GM18951 (cell line): ENCODE results near the gene HS1BP3.

Experiments used
- POLR2A ChIP-seq: IDR thresholded peaks from 4 replicates; pipeline ENCODE4 v1.6.1; 2011; ENCODE audit warnings: mild to moderate bottlenecking; ENCODE audit not compliant: insufficient read length, insufficient read depth; ENCODE audit errors: extremely low read depth
- in situ Hi-C: fragments of 300-500 bp; cut with MboI; formaldehyde crosslinking; loops from one replicate; pipeline ENCODE4 v1.12.0; 2022; ENCODE audit warnings: low sequenced_read_pairs, mixed read lengths, inconsistent platforms; ENCODE audit not compliant: unreplicated experiment

The HS1BP3 gene

DNA sequence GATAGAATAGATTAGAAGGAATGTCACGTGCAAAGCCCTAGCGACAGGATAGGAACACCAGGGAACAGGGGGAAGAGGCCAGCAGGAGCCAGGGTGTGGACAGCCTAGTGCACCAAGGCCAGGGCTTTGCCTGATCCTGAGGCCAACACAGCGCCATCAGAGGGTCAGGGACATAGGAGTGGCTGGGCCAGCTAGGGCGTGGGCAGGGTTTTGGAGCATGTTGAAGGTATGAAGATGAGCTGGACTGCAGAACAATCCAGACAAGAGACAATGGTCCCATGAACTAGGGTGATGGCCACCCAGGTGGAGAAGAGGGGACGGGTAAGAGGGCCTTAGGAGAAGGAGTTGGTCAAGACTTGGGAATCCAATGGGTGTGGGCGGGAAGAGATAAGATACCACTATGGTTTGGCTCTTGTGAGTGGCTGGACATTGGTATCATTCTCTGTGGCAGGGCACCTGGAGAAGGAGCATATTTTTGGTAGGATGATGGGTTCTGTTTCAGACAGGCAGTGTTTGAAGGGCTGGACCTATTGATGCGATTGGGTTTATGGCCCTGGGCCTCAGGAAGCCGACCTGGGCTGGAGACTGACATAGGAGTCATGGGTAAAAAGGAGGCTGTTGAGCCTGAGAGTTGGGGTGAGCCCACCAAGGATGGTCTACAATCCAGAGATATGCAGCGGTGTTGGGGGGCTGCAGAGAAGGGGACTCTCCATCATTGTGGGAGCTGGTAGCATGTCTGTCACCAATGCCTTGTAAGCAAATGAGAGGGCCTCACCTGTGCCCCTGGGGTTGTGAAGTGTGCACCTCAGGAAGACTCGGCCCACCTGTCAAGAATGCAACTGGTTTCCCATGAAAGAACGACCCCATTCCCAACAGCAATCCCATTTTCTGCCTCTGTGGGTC, 2.0 kb upstream of the HS1BP3 start:
- in situ Hi-C loops, result no loop called here
- TF ChIP-seq POLR2A, result no peak

GRCh38 chr2:20652141-20652540, 1.2 kb upstream of the HS1BP3 start:
- TF ChIP-seq POLR2A, result no peak
- in situ Hi-C loops, result no loop called here

GRCh38 chr2:20651731-20652099, 817 bp upstream of the HS1BP3 start:
- no peak for TF ChIP-seq POLR2A
- in situ Hi-C loops, result no loop called here

DNA sequence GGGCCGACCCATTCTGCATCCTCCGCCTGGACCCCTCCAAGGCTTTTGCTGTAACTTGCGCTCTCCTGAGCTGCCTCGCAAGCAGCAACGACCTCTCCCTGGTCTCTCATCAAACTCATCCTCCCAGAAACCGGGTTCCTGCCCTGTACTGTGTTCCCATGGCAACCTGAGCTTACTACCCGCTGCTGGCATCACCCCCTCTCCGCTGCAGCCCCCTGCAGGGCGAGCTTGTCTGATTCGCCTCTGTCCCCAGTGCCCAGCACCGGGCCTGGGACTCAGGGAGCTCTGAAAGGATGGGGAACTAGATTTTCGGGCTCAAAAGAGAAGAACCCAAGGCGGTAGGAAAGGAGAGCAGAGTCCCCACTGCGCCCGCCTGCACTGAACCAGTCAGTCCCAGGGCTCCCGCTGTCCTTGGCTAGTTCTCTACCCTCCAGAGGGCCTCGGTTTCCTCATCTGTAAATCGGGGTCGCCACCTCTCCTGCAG, 463 bp downstream of the HS1BP3 start:
- in situ Hi-C loops, result no loop called here
- no peak for TF ChIP-seq POLR2A

- in situ Hi-C loops, result no loop called here
- TF ChIP-seq POLR2A, result no peak
These were observed 922 bp downstream of the HS1BP3 start for GRCh38 chr2:20649976-20650375.

- in situ Hi-C loops, result no loop called here
- no peak for TF ChIP-seq POLR2A
These were observed 1.3 kb downstream of the HS1BP3 start for GRCh38 chr2:20649576-20649975.

GRCh38 chr2:20648831-20649230, 2.1 kb downstream of the HS1BP3 start:
- in situ Hi-C loops, result no loop called here
- TF ChIP-seq POLR2A, result no peak

- TF ChIP-seq POLR2A, result no peak
- in situ Hi-C loops, result no loop called here
These were observed 2.7 kb downstream of the HS1BP3 start for GRCh38 chr2:20648206-20648605.

GRCh38 chr2:20647738-20648137, 3.2 kb downstream of the HS1BP3 start:
- TF ChIP-seq POLR2A, result no peak
- in situ Hi-C loops, result no loop called here

- no peak for TF ChIP-seq POLR2A
- in situ Hi-C loops, result no loop called here
These were observed 3.7 kb downstream of the HS1BP3 start for GRCh38 chr2:20647211-20647610.

GRCh38 chr2:20646446-20646845, 4.5 kb downstream of the HS1BP3 start:
- no peak for TF ChIP-seq POLR2A
- in situ Hi-C loops, result no loop called here

DNA sequence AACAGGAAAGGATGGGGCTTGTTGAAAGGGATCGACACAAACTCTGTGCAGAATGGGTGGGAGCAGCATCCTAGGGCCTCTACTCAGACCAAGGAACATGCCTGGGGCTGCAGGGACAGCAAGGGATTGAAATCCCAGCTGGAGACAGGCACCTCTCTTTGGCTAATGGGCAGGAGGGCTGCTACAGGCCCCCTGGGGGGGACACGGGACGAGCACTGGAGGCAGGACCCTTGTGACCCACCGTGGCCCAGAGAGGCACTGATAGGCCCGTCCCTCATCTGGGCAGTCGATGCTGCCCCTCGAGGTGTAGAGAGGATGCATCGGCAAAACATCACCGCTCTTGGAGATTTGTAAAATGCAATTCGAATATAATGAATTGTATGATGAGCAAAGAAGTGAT, 5.1 kb downstream of the HS1BP3 start:
- no peak for TF ChIP-seq POLR2A
- in situ Hi-C loops, result no loop called here

DNA sequence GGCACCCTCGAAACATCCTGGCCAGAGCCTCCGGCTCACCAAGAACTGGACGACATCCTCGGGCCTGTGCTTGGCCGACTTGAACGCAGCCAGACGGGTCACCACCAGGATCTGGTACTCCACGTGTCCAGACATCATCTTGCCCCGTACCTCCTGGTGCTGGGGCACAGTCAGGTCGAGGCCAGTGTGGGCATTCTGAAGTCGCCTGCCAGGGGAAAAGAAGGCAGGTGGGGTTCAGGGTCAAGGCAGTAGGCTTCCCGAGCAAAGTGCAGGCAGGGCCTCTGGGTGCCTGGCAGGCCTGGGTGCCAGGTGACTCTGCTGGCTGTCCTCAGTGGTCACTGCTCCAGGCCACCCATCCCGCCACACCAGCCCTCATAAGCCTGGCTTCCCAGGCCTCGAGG, 5.6 kb downstream of the HS1BP3 start:
- TF ChIP-seq POLR2A, result no peak
- in situ Hi-C loops, result no loop called here

DNA sequence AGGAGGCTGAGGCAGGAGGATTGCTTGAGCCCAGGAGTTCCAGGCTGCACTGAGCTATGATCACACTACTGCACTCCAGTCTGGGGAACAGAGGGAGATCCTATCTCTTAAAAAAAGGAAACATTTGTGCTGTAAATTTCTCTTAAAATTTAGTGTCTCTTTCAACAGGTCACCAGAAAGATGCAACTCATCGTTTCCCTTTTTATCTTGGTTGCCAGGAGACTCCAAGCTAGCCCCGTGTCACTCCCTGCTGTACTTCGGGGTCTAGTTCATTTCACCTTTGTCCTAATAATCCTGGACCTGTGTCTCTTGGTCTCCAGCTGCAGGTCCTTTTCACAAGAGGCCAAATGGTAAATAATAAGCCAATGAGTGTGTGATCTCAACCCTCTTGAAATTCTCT, 7.1 kb downstream of the HS1BP3 start:
- in situ Hi-C loops, result loop anchor here (5.0 kb wide), 1 partner anchor 202 kb away; no protein-coding TSS in a partner anchor
- TF ChIP-seq POLR2A, result no peak
